GM19438 (cell line): Measurements from ENCODE around the gene TUBA3E.
"Not testable (repeated sequence)": the region's sequence is repeated elsewhere in the genome, so short reads cannot be mapped to it uniquely, and the experiment has no call there.

ENCODE experiments used
- ATAC-seq: cut with Tn5 transposase; IDR thresholded peaks from one replicate; pipeline ENCODE4 v1.9.1; 2021; ENCODE audit warnings: low read depth; ENCODE audit not compliant: unreplicated experiment

The TUBA3E gene

GRCh38 chr2:130165293-130166016 is 32.8 kb downstream of the TUBA3E start:
- ATAC-seq: no peak

GRCh38 chr2:130162968-130163367 is 35.3 kb downstream of the TUBA3E start:
- ATAC-seq: no peak

GRCh38 chr2:130162486-130162885 is 35.8 kb downstream of the TUBA3E start:
- ATAC-seq: not testable (repeated sequence)

GRCh38 chr2:130160838-130161705 is 37.2 kb downstream of the TUBA3E start:
- not testable (repeated sequence) for ATAC-seq

GRCh38 chr2:130160131-130160530 is 38.1 kb downstream of the TUBA3E start:
- ATAC-seq: no peak

GRCh38 chr2:130159376-130159775 is 38.9 kb downstream of the TUBA3E start:
- ATAC-seq: not testable (repeated sequence)

- no peak for ATAC-seq
These were observed 39.6 kb downstream of the TUBA3E start for GRCh38 chr2:130158631-130159030.

- ATAC-seq: peak; percentile 86
These were observed 40.3 kb downstream of the TUBA3E start for GRCh38 chr2:130157825-130158514.

GRCh38 chr2:130157354-130157753 is 40.9 kb downstream of the TUBA3E start:
- ATAC-seq: peak; percentile 26

GRCh38 chr2:130156624-130157004 is 41.6 kb downstream of the TUBA3E start:
- no peak for ATAC-seq

GRCh38 chr2:130155956-130156623 is 42.1 kb downstream of the TUBA3E start:
- ATAC-seq: not testable (repeated sequence)

GRCh38 chr2:130154773-130155765 is 43.2 kb downstream of the TUBA3E start:
- ATAC-seq: no peak

GRCh38 chr2:130154423-130154770 is 43.8 kb downstream of the TUBA3E start:
- not testable (repeated sequence) for ATAC-seq

- not testable (repeated sequence) for ATAC-seq
These were observed 44.4 kb downstream of the TUBA3E start for GRCh38 chr2:130153721-130154422.

GRCh38 chr2:130152816-130153595 is 45.2 kb downstream of the TUBA3E start:
- ATAC-seq: no peak

GRCh38 chr2:130152136-130152815 is 46.0 kb downstream of the TUBA3E start:
- ATAC-seq: not testable (repeated sequence)

GRCh38 chr2:130151145-130151512 is 47.1 kb downstream of the TUBA3E start:
- not testable (repeated sequence) for ATAC-seq
